H1 (cell line): Measurements from ENCODE around the gene SLC2A4. TPM values are rescaled to one million over a fixed set of nuclear protein-coding genes. Genes with fewer than 3 reads are reported as not detected.
A peak's percentile ranks its signal among the peaks of the same experiment; 100 is the strongest.

Experiments used
- CTCF ChIA-PET: fragments of 300-600 bp; sonication (Branson Sonifier 250); formaldehyde crosslinking; loops from one replicate; lab custom pipeline; 2021; ENCODE audit not compliant: partially characterized antibody; lab: Charles Lee
- POLR2A ChIA-PET: fragments of 300-600 bp; sonication (Branson Sonifier 250); formaldehyde crosslinking; loops from one replicate; lab custom pipeline; 2021; ENCODE audit warnings: inconsistent platforms; ENCODE audit not compliant: partially characterized antibody; lab: Charles Lee
- DNase-seq, 2 experiments: peaks; one replicate each; pipeline versions ENCODE4 v3.0.0 to v3.0.0-alpha.2; 2010 to 2022; ENCODE audit warnings: low spot score in 2 of 2, low read depth in 1 of 2, mixed read lengths in 1 of 2
- FAIRE-seq: peaks from 2 replicates; lab custom pipeline; 2011; peaks lifted over from hg19 to GRCh38; lab: Jason Lieb, UNC
- H2AFZ ChIP-seq: 2 replicates; pipeline ENCODE4 v1.8.1; 2012; ENCODE audit warnings: low read length, inconsistent platforms
- H2AK5ac ChIP-seq: 2 replicates; pipeline ENCODE4 v1.6.1; 2013; ENCODE audit warnings: low read depth, low read length
- H2BK120ac ChIP-seq: replicated peaks from 2 replicates; pipeline ENCODE3; 2013; ENCODE audit warnings: low read depth, low read length, inconsistent platforms
- H2BK12ac ChIP-seq: 2 replicates; pipeline ENCODE4 v1.6.1; 2013; ENCODE audit warnings: low read depth, low read length
- H2BK15ac ChIP-seq: 2 replicates; pipeline ENCODE4 v1.6.1; 2013; ENCODE audit warnings: low read length
- H2BK20ac ChIP-seq: 2 replicates; pipeline ENCODE4 v1.6.1; 2013; ENCODE audit warnings: low read length
- H2BK5ac ChIP-seq: 2 replicates; pipeline ENCODE4 v1.6.1; 2013; ENCODE audit warnings: low read depth, low read length
- H3K14ac ChIP-seq: 2 replicates; pipeline ENCODE4 v1.6.1; 2013; ENCODE audit warnings: inconsistent platforms; ENCODE audit not compliant: insufficient read length
- H3K18ac ChIP-seq: 2 replicates; pipeline ENCODE4 v1.6.1; 2013; ENCODE audit warnings: low read length; ENCODE audit errors: extremely low read depth
- H3K23ac ChIP-seq: 2 replicates; pipeline ENCODE4 v1.6.1; 2013; ENCODE audit warnings: inconsistent platforms; ENCODE audit not compliant: insufficient read length
- H3K23me2 ChIP-seq: 2 replicates; pipeline ENCODE4 v1.6.1; 2013; ENCODE audit warnings: low read depth, low read length
- H3K27ac ChIP-seq: 2 replicates; pipeline ENCODE4 v1.6.1; 2011; ENCODE audit warnings: low read depth, low read length, inconsistent platforms
- H3K27me3 ChIP-seq, 4 experiments: replicated peaks in 1 of 4; 1 replicate in 1 of 4; 2 replicates in 3 of 4; pipeline versions ENCODE4 v1.6.1 to v1.8.1; 2011 to 2013; ENCODE audit warnings: low read length in 3 of 4, mild to moderate bottlenecking in 3 of 4, inconsistent platforms in 2 of 4, mixed read lengths in 2 of 4, moderate library complexity in 1 of 4; ENCODE audit not compliant: control insufficient read depth in 3 of 4, insufficient read depth in 3 of 4; ENCODE audit errors: extremely low read depth in 1 of 4
- H3K36me3 ChIP-seq, 4 experiments: 2 replicates each; pipeline versions ENCODE4 v1.6.1 to v1.8.1; 2011 to 2013; ENCODE audit warnings: mild to moderate bottlenecking in 4 of 4, low read length in 3 of 4, moderate library complexity in 2 of 4, control low read depth in 1 of 4, inconsistent platforms in 1 of 4; ENCODE audit not compliant: insufficient read depth in 4 of 4, control insufficient read depth in 2 of 4
- H3K4ac ChIP-seq: replicated peaks from 2 replicates; pipeline ENCODE3; 2013; ENCODE audit warnings: low read length, low read depth, mixed read lengths, inconsistent platforms; ENCODE audit not compliant: insufficient read length
- H3K4me1 ChIP-seq, 4 experiments: replicated peaks in 1 of 4; 1 replicate in 1 of 4; 2 replicates in 3 of 4; pipeline versions ENCODE4 v1.6.1 to v1.8.1; 2011 to 2013; ENCODE audit warnings: low read length in 3 of 4, inconsistent platforms in 2 of 4, mixed read lengths in 1 of 4; ENCODE audit not compliant: insufficient read depth in 4 of 4, control insufficient read depth in 3 of 4
- H3K4me2 ChIP-seq, 2 experiments: 2 replicates each; pipeline versions ENCODE4 v1.6.1 to v1.8.1; 2011 to 2013; ENCODE audit warnings: low read depth in 2 of 2, low read length in 2 of 2, control low read depth in 1 of 2, inconsistent platforms in 1 of 2, mild to moderate bottlenecking in 1 of 2; ENCODE audit not compliant: insufficient read depth in 1 of 2
- H3K4me3 ChIP-seq, 4 experiments: fragments of 200-600, 300-600 bp in 1 of 4; sonication (generic), shearing (Covaris generic), sonication (Bioruptor Twin) in 1 of 4; 2 replicates each; pipeline versions ENCODE4 v1.5.1 to v1.8.1; 2011 to 2016; ENCODE audit warnings: low read length in 4 of 4, low read depth in 3 of 4, control low read depth in 2 of 4, inconsistent platforms in 2 of 4, mild to moderate bottlenecking in 2 of 4, mixed read lengths in 1 of 4, moderate library complexity in 1 of 4; ENCODE audit not compliant: insufficient read depth in 2 of 4; ENCODE audit errors: extremely low read depth in 1 of 4
- H3K56ac ChIP-seq: replicated peaks from 2 replicates; pipeline ENCODE3; 2013; ENCODE audit warnings: low read depth, mild to moderate bottlenecking, mixed read lengths, low read length, inconsistent platforms; ENCODE audit not compliant: insufficient read length
- H3K79me1 ChIP-seq: 2 replicates; pipeline ENCODE4 v1.6.1; 2013; ENCODE audit warnings: low read depth, low read length, control low read depth
- H3K79me2 ChIP-seq, 2 experiments: 2 replicates each; pipeline versions ENCODE4 v1.6.1 to v1.8.1; 2012 to 2013; ENCODE audit warnings: low read length in 2 of 2, mild to moderate bottlenecking in 2 of 2, inconsistent platforms in 1 of 2; ENCODE audit not compliant: insufficient read depth in 2 of 2, control insufficient read depth in 1 of 2
- H3K9ac ChIP-seq, 4 experiments: replicated peaks in 1 of 4; 1 replicate in 1 of 4; 2 replicates in 3 of 4; pipeline versions ENCODE4 v1.6.1 to v1.8.1; 2011 to 2013; ENCODE audit warnings: low read depth in 3 of 4, low read length in 3 of 4, control low read depth in 2 of 4, mild to moderate bottlenecking in 2 of 4, moderate library complexity in 2 of 4, inconsistent platforms in 1 of 4; ENCODE audit errors: extremely low read depth in 1 of 4
- H3K9me3 ChIP-seq, 2 experiments: 2 replicates each; pipeline versions ENCODE4 v1.6.1 to v1.8.1; 2012 to 2013; ENCODE audit warnings: mild to moderate bottlenecking in 2 of 2, moderate library complexity in 2 of 2, control low read depth in 1 of 2, inconsistent platforms in 1 of 2, low read depth in 1 of 2, low read length in 1 of 2, mixed read lengths in 1 of 2; ENCODE audit not compliant: insufficient read depth in 2 of 2
- H4K20me1 ChIP-seq, 2 experiments: replicated peaks in 1 of 2; 2 replicates each; pipeline versions ENCODE3 to v1.8.1; 2011 to 2013; ENCODE audit warnings: inconsistent platforms in 2 of 2, low read length in 2 of 2, mild to moderate bottlenecking in 1 of 2; ENCODE audit not compliant: insufficient read depth in 2 of 2, control insufficient read depth in 1 of 2
- H4K5ac ChIP-seq: 2 replicates; pipeline ENCODE4 v1.6.1; 2013; ENCODE audit warnings: low read length, low read depth, mixed read lengths, inconsistent platforms; ENCODE audit not compliant: insufficient read length
- H4K8ac ChIP-seq: 2 replicates; pipeline ENCODE4 v1.8.0; 2013; ENCODE audit warnings: mild to moderate bottlenecking, moderate library complexity, low read length, inconsistent platforms; ENCODE audit not compliant: insufficient read depth; ENCODE audit errors: extremely low read depth
- H4K91ac ChIP-seq: replicated peaks from 2 replicates; pipeline ENCODE3; 2013; ENCODE audit warnings: low read length, mixed read lengths, inconsistent platforms; ENCODE audit not compliant: insufficient read length
- ASH2L ChIP-seq: fragments of 200-600, 300-600 bp; sonication (generic); IDR thresholded peaks from one replicate; pipeline ENCODE4 v1.7.1; 2017; ENCODE audit warnings: low read length
- GABPA ChIP-seq: IDR thresholded peaks from 2 replicates; pipeline ENCODE4 v1.6.1; 2011; ENCODE audit warnings: mild to moderate bottlenecking, low read length, moderate library complexity, borderline replicate concordance; ENCODE audit not compliant: insufficient read depth
- KDM5A ChIP-seq: fragments of 200-600 bp; IDR thresholded peaks from 2 replicates; pipeline ENCODE4 v1.7.1; 2012; ENCODE audit warnings: mild to moderate bottlenecking, low read length, inconsistent platforms, mixed read lengths
- SIN3A ChIP-seq, 2 experiments: IDR thresholded peaks in 1 of 2; conservative IDR thresholded peaks in 1 of 2; 2 replicates each; pipeline ENCODE4 v1.6.1; 2011 to 2012; ENCODE audit warnings: low read length in 2 of 2, improper control_type of control experiment in 1 of 2, low read depth in 1 of 2, mild to moderate bottlenecking in 1 of 2
- TAF1 ChIP-seq: IDR thresholded peaks from 2 replicates; pipeline ENCODE4 v1.6.1; 2011; ENCODE audit warnings: mild to moderate bottlenecking, low read depth, low read length
- TBP ChIP-seq: IDR thresholded peaks from 2 replicates; pipeline ENCODE4 v1.6.1; 2011; ENCODE audit warnings: low read depth, low read length, improper control_type of control experiment
- whole genome bisulfite sequencing, 2 experiments: shearing (Covaris generic) in 1 of 2; methylation state at CpG; one replicate each; pipeline versions ENCODE4 v1.1.6 to v1.1.7; 2013 to 2015; ENCODE audit warnings: low lambda C conversion rate in 2 of 2, mixed read lengths in 2 of 2, inconsistent platforms in 1 of 2, low coverage in 1 of 2, missing lambda C conversion rate in 1 of 2; ENCODE audit not compliant: insufficient replicate concordance in 2 of 2, insufficient coverage in 1 of 2, insufficient read length in 1 of 2; ENCODE audit errors: extremely low coverage in 1 of 2, missing lambda C conversion rate in 1 of 2; 5-methylcytosine and 5-hydroxymethylcytosine counted together
- polyA plus RNA-seq, 7 experiments: library from polyadenylated mRNA; depleted of rRNA in 3 of 7; stranded (reverse) in 5 of 7; unstranded in 2 of 7; fragments of >200 nt in 5 of 7; fragments of 200-250 nt in 2 of 7; gene quantifications; 1 replicate in 5 of 7; 2 replicates in 1 of 7; 4 replicates in 1 of 7; pipeline versions ENCODE4 v1.2.1 to v1.2.3, GENCODE V29; 2011 to 2013; ENCODE audit warnings: missing spikeins in 2 of 7, mixed read lengths in 2 of 7
- total RNA-seq: library from RNA; stranded (reverse); fragmentation: NEBNext Ultra II Directional; extraction: Animal tissue kit (Norgen Biotek cat#: 25700); gene quantifications from 2 replicates; pipeline ENCODE4 v1.2.1, GENCODE V29; 2021
- TF ChIP-seq, protein P1 (sequence below), 3 experiments: IDR thresholded peaks; 1 replicate in 2 of 3; 2 replicates in 1 of 3; pipeline versions ENCODE4 v1.5.1 to v1.6.1; 2011; ENCODE audit warnings: low read length in 3 of 3, mild to moderate bottlenecking in 3 of 3, inconsistent platforms in 2 of 3, low read depth in 1 of 3, moderate library complexity in 1 of 3; ENCODE audit not compliant: insufficient read depth in 1 of 3; ENCODE audit errors: control extremely low read depth in 1 of 3

Gene SLC2A4
- total and polyA plus RNA-seq, 2 of the 8 experiments (the other 6 are each of a cell fraction or from before 2014, with no cell fraction given) = 5.7 to 6.9 TPM

DNA sequence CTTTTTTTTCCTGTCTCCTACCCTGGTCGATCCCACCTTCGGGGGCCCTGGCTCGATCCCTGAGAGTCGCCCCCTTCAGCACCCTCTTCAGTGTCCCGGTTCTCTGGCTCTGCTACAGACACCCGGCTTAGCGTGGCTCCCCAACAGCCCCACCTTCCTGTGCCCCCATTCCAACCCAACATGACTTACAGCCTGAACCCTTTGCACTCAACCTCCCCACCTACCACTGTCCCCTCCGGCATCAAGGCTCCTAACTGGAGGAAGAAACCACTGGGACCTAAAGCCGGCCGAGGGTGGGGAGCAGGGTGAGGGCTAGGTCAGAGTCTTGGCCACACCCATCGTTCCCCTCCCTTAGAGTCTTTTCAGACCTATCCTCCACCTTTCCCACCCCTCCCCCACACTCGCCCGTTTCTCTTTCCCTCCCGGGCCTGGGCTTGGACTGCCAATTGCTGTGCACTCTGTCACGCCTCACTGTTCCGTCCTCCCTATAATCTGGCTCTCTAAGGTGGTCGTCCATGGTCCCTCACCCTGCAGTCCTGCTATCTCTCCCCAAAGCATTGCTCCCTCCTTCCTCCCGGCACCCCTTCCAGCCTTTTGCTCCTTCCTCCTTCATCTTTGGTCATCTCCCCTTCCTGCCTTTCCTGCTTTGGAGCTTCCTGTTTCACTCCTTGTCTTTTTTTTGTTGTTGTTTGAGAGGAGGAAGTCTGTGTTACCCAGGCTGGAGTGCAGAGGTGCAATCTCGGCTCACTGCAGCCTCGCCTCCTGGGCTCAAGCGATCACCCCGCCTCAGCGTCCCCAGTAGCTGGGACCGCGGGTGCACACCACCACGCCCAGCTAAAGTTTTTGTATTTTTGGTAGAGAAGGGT lies 18.4 kb upstream of the SLC2A4 start:
- 11% methylated on average over 24 of the region's 26 CpGs; no CpG with 5 or more reads in 1 of the 2 experiments for WGBS, 2 experiments
- no peak overlapping the region; the same call in none of the 2 replicates for H2AK5ac ChIP-seq
- peak overlapping the region; percentile 97 for H2BK12ac ChIP-seq
- peaks cover 6 to 11% of the 10 kb centered on the region in 2 experiments for H4K20me1 ChIP-seq
- ChIA-PET POLR2A (interaction anchor here (0.6 to 13.7 kb wide), 25 partner anchors 12 to 295 kb away, joined by 3 to 159 read pairs (median 4); partner anchors contain the start of genes ACADVL, CTDNEP1, DLG4 and DVL2), CTCF (interaction anchor here (0.8 to 1.6 kb wide), 5 partner anchors 12 to 33 kb away, joined by 3 to 6 read pairs (median 3); partner anchors contain the start of genes CTDNEP1 and SLC2A4)
- peak overlapping the region; percentile 27 for H3K56ac ChIP-seq
- H3K4ac ChIP-seq = peak overlapping the region; percentile 6
- peak overlapping the region; percentile 95 for H2BK5ac ChIP-seq
- H3K27ac ChIP-seq = peak overlapping the region; percentile 82
- no peak overlapping the region for H3K14ac ChIP-seq
- H3K4me3 ChIP-seq = peak overlapping the region; percentile 93 to 98 (median 96)
- FAIRE-seq (no peak), DNase-seq (peak in 1 of 2 experiments; percentile 88)
- H3K18ac ChIP-seq = peak overlapping the region; percentile 94
- peaks cover 5 to 15% (median 7%) of the 10 kb centered on the region in 4 experiments; a peak in 6 of 7 replicates for H3K4me1 ChIP-seq
- H4K91ac ChIP-seq = peak overlapping the region; percentile 18
- no peaks in the 10 kb centered on the region for H3K9me3 ChIP-seq
- peak overlapping the region; percentile 51 to 73 (median 70) for H3K9ac ChIP-seq
- H2AFZ ChIP-seq = no peak overlapping the region; the same call in 1 of the 2 replicates
- peak overlapping the region; percentile 91 to 97 for H3K4me2 ChIP-seq
- no peak overlapping the region for H3K23ac ChIP-seq
- H4K5ac ChIP-seq = peak overlapping the region; percentile 68
- peaks cover 0 to 31% of the 10 kb centered on the region in 2 experiments; a peak in 2 of 4 replicates for H3K79me2 ChIP-seq
- peaks cover 0 to 22% (median 12%) of the 10 kb centered on the region in 4 experiments; a peak in 5 of 8 replicates for H3K36me3 ChIP-seq
- H2BK20ac ChIP-seq = 0 out of 2 replicates have a peak overlapping the region, but pooled peaks have one; percentile 23
- no peak overlapping the region for H2BK120ac ChIP-seq
- H2BK15ac ChIP-seq = peak overlapping the region; percentile 20; the same call in 1 of the 2 replicates
- H4K8ac ChIP-seq = peak overlapping the region; percentile 92
- H3K27me3 ChIP-seq = no peaks in the 10 kb centered on the region
- H3K79me1 ChIP-seq = peaks cover 9% of the 10 kb centered on the region
- peaks cover 13% of the 10 kb centered on the region for H3K23me2 ChIP-seq
- TF ChIP-seq SIN3A (conservative IDR thresholded peaks at IDR 0.05 in 1 of 2, IDR thresholded peaks at IDR 0.05 in 1 of 2; ENCODE audit: low read depth in 1 of 2, low read length in 2 of 2) (peak in 1 of 2 experiments; percentile 64; a peak in 1 of 4 replicates), TAF1 (peak; percentile 55; the same call in 1 of the 2 replicates), ASH2L (peak; percentile 52), GABPA (0 out of 2 replicates have a peak, but pooled peaks have one; percentile 30), KDM5A (no peak), TBP (peak; percentile 41; the same call in 1 of the 2 replicates)
- TF ChIP-seq, protein P1, sequence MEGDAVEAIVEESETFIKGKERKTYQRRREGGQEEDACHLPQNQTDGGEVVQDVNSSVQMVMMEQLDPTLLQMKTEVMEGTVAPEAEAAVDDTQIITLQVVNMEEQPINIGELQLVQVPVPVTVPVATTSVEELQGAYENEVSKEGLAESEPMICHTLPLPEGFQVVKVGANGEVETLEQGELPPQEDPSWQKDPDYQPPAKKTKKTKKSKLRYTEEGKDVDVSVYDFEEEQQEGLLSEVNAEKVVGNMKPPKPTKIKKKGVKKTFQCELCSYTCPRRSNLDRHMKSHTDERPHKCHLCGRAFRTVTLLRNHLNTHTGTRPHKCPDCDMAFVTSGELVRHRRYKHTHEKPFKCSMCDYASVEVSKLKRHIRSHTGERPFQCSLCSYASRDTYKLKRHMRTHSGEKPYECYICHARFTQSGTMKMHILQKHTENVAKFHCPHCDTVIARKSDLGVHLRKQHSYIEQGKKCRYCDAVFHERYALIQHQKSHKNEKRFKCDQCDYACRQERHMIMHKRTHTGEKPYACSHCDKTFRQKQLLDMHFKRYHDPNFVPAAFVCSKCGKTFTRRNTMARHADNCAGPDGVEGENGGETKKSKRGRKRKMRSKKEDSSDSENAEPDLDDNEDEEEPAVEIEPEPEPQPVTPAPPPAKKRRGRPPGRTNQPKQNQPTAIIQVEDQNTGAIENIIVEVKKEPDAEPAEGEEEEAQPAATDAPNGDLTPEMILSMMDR (IDR thresholded peaks at IDR 0.05; ENCODE audit: control extremely low read depth in 1 of 3, insufficient read depth in 1 of 3, low read depth in 1 of 3, low read length in 3 of 3) = no peak
